Cardiac muscle cell (in vitro differentiated cells and primary cell): Measurements from ENCODE around the gene KMT2C. TPM values are rescaled to one million over a fixed set of nuclear protein-coding genes. Genes with fewer than 3 reads are reported as not detected.
A peak's percentile ranks its signal among the peaks of the same experiment; 100 is the strongest.

Experiments
- DNase-seq, 2 donors: peaks; one replicate each; pipeline versions ENCODE4 v3.0.0 to v3.0.0-alpha.2; 2010 to 2017; ENCODE audit warnings: low read depth in 1 of 2, low spot score in 1 of 2
- H3K27ac ChIP-seq: fragments of 200-600 bp; sonication (generic); 2 replicates; pipeline ENCODE4 v1.5.1; 2016
- H3K27me3 ChIP-seq: fragments of 200-600 bp; sonication (generic); 2 replicates; pipeline ENCODE4 v1.6.0; 2016; ENCODE audit warnings: control low read depth
- H3K36me3 ChIP-seq: fragments of 200-600 bp; sonication (generic); 2 replicates; pipeline ENCODE4 v1.5.1; 2016; ENCODE audit warnings: control low read depth
- H3K4me1 ChIP-seq: fragments of 200-600 bp; sonication (generic); 2 replicates; pipeline ENCODE4 v1.8.1; 2017; ENCODE audit warnings: low read depth, mild to moderate bottlenecking, mixed run types
- H3K4me3 ChIP-seq: fragments of 200-600 bp; sonication (generic); 2 replicates; pipeline ENCODE4 v1.5.1; 2016; ENCODE audit warnings: mild to moderate bottlenecking
- H3K9me3 ChIP-seq: fragments of 200-600 bp; sonication (generic); 2 replicates; pipeline ENCODE4 v1.5.1; 2017; ENCODE audit warnings: low read depth, mild to moderate bottlenecking, control low read depth
- CTCF ChIP-seq: IDR thresholded peaks from 2 replicates; pipeline ENCODE4 v1.5.1; 2012; ENCODE audit warnings: low read depth, mild to moderate bottlenecking, low read length
- polyA plus RNA-seq: library from polyadenylated mRNA; unstranded; fragments of >200 nt; fragmentation: Nextera tagmentation; extraction: Ambion mirVana; gene quantifications from 2 replicates; pipeline ENCODE4 v1.2.1, GENCODE V29; 2016
- total RNA-seq: library from RNA; depleted of rRNA; stranded (reverse); fragments of >200 nt; gene quantifications from 2 replicates; pipeline ENCODE4 v1.2.3, GENCODE V29; 2016

Gene KMT2C
- total RNA-seq = 21.4 and 37.3 TPM in 2 replicates
- polyA plus RNA-seq = 22.8 and 30.9 TPM in 2 replicates

DNA sequence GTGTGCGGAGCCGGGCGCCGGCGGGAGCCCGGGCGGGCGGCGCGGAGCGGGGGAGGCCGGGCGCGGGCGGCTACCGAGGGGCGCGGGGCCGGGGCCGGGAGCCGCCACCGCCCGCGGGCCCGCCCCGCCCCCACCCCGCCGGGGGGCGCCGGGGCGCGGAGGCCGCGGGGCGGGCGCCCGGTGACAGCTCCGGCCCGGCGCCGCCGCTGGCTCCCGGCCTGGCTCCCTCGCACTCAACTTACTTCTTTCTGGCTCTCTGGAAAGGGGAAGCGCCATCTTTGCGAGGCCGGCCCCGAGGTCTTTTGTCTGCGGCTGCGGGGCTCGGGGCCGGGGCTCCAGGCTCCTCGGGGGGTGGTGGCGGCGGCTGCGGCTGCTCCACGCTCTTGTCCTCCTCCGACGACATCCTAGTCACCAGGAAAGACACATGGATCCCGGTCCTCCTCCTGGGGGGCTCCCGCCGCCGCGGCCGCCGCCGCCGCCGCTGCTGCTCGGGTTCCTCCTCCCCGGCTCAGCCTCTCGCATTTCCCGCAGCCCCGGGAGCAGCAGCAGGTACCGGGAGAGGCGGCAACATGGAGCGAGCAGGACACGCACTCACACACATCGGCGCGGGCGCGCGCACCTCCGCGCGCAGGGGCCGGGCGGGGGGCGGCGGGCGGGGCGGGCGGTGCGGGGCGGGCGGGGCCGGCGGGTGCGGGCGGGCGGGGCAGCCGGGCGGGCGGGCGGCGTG lies at the start of gene KMT2C:
Gene KMT2C, minus strand, starts transcription at position 620 of the 727 bp plus-strand sequence. Its CDS starts 217 bp downstream, at position 403.
- H3K27ac ChIP-seq = peak within 1 kb of the TSS; percentile 98
- TF ChIP-seq CTCF = no peak

GRCh38 chr7:152481082-152481481 lies 45.3 kb upstream of the KMT2C start:
- Histone ChIP-seq H3K9me3 (no peaks in the 10 kb centered on the region), H3K27ac (no peak overlapping the region)

More for the DNA sequence above, at the start of gene KMT2C:
- no peaks in the 10 kb centered on the region for H3K36me3 ChIP-seq
- peaks cover 15% of the 10 kb centered on the region for H3K4me1 ChIP-seq
- DNase-seq = peak; percentile 52 to 60
- no peaks in the 10 kb centered on the region for H3K27me3 ChIP-seq
- peak within 1 kb of the TSS; percentile 100 for H3K4me3 ChIP-seq
- no peaks in the 10 kb centered on the region for H3K9me3 ChIP-seq

GRCh38 chr7:152480664-152481063 lies 44.9 kb upstream of the KMT2C start:
- no peak for DNase-seq
- TF ChIP-seq CTCF = no peak
- Histone ChIP-seq H3K27ac (no peak overlapping the region), H3K4me1 (no peaks in the 10 kb centered on the region), H3K36me3 (no peaks in the 10 kb centered on the region), H3K4me3 (no peak overlapping the region), H3K27me3 (no peaks in the 10 kb centered on the region), H3K9me3 (no peaks in the 10 kb centered on the region)

More at GRCh38 chr7:152481082-152481481, 45.3 kb upstream of the KMT2C start:
- no peak overlapping the region for H3K4me3 ChIP-seq
- no peaks in the 10 kb centered on the region for H3K4me1 ChIP-seq
- no peaks in the 10 kb centered on the region for H3K27me3 ChIP-seq
- H3K36me3 ChIP-seq = no peaks in the 10 kb centered on the region
- no peak for TF ChIP-seq CTCF
- DNase-seq = no peak

- Histone ChIP-seq H3K9me3 (no peaks in the 10 kb centered on the region), H3K4me3 (no peak overlapping the region), H3K4me1 (no peaks in the 10 kb centered on the region), H3K27me3 (no peaks in the 10 kb centered on the region), H3K36me3 (no peaks in the 10 kb centered on the region), H3K27ac (no peak overlapping the region)
- TF ChIP-seq CTCF = no peak
- no peak for DNase-seq
Measured at GRCh38 chr7:152479595-152479994, 43.8 kb upstream of the KMT2C start.

DNA sequence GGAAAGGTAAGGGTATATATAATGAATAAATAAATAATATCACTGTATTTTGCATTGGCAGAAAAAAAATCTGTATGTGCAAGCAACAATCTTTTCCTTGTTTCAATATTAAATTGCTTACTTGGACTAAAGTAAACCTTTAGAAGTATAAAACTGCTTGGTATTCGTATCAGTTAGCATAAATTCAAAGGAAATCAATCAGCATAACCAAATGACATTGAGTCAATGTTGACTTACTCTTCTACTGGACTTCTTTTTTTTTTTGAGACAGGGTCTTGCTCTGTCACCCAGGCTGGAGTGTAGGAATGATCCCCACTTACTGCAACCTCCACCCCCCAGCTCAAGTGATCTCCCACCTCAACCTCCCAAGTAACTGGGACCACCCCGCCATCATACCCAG lies 42.3 kb upstream of the KMT2C start:
- Histone ChIP-seq H3K4me1 (no peaks in the 10 kb centered on the region), H3K36me3 (no peaks in the 10 kb centered on the region), H3K27me3 (no peaks in the 10 kb centered on the region), H3K4me3 (no peak overlapping the region), H3K9me3 (no peaks in the 10 kb centered on the region), H3K27ac (no peak overlapping the region)
- DNase-seq = no peak
- no peak for TF ChIP-seq CTCF
